ENCODE measurements around the gene LAT. TPM values are rescaled to one million over a fixed set of nuclear protein-coding genes. Genes with fewer than 3 reads are reported as not detected.

The LAT gene
- total RNA-seq, 1 experiment from 2014 or later: 3.7 TPM

DNA sequence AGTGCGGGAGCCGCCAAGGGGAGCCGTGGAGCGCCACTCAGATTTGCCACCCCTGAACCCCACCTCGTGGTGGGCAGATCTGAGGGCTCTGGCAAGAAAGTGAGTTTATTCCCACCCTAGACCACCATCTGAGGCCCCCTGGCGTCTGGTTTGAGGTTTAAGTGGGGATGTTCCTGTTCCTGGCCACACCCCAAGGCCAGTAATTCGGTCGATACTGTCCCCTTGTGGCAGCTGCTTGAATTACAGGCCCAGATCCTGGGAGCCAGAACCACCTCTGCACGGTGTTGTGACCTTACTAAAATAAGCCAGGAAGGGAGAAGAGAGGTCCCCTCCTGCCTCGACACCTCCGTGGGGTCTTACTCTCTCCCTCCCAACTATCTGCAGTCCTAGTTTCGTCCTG, 3.3 kb upstream of the LAT start:
- Histone ChIP-seq H3K36me3 (ENCODE audit: control insufficient read depth, insufficient read depth, low read length) (no peaks in the 10 kb centered on the region), H3K27me3 (ENCODE audit: control insufficient read depth, insufficient read depth, low read length) (no peaks in the 10 kb centered on the region), H3K27ac (ENCODE audit: low read length) (no peak overlapping the region), H3K4me3 (ENCODE audit: low read depth in 2 of 2, low read length in 2 of 2) (no peak overlapping the region), H3K9me3 (ENCODE audit: control insufficient read depth, insufficient read depth, low read depth, low read length) (no peaks in the 10 kb centered on the region), H3K4me1 (ENCODE audit: control insufficient read depth, insufficient read depth, low read length) (no peaks in the 10 kb centered on the region)
- BruUV-seq (replicated peaks): no TSS peak
- ChIA-PET POLR2A (no interaction called here), CTCF (interaction anchor here (0.7 kb wide), 1 partner anchor 47 kb away, joined by 3 read pairs; no protein-coding TSS in a partner anchor)
- in situ Hi-C loops (cut with HindIII; ENCODE audit: low pct_unique_long_range_greater_than_20kb, low sequenced_read_pairs): no loop called here
- ATAC-seq (peak; percentile 49; the same call in 1 of the 2 replicates), DNase-seq (ENCODE audit: low read depth, low spot score) (peak; percentile 17)
- intact Hi-C loops (cut with micrococcal nuclease; ENCODE audit: unreplicated experiment): no loop called here
- TF ChIP-seq, protein P1, sequence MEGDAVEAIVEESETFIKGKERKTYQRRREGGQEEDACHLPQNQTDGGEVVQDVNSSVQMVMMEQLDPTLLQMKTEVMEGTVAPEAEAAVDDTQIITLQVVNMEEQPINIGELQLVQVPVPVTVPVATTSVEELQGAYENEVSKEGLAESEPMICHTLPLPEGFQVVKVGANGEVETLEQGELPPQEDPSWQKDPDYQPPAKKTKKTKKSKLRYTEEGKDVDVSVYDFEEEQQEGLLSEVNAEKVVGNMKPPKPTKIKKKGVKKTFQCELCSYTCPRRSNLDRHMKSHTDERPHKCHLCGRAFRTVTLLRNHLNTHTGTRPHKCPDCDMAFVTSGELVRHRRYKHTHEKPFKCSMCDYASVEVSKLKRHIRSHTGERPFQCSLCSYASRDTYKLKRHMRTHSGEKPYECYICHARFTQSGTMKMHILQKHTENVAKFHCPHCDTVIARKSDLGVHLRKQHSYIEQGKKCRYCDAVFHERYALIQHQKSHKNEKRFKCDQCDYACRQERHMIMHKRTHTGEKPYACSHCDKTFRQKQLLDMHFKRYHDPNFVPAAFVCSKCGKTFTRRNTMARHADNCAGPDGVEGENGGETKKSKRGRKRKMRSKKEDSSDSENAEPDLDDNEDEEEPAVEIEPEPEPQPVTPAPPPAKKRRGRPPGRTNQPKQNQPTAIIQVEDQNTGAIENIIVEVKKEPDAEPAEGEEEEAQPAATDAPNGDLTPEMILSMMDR (IDR thresholded peaks at IDR 0.05): peak; percentile 96
- no peak for TF ChIP-seq TCF7L2 (IDR thresholded peaks at IDR 0.05; ENCODE audit: low read depth, low read length)

DNA sequence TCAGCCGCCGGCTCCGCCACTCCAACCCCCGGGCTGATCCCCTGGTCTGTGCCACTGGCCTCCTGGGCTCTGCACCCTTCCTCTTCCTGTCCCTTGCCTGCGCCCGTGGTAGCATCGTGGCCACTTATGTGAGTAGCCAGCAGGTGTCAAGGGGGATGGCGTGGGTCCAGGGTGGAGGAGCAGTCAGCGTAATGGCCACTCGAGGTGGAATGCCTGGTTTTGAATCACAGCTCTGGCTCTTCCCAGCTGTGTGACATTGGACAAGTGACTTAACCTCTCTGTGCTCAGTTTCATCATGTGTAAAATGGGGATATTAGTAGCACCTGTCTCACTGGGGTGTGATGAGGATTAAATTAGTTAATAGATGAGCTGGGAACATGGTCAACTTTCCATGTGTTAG, 2.4 kb upstream of the LAT start:
- no peaks in the 10 kb centered on the region for H3K9me3 ChIP-seq (ENCODE audit: control insufficient read depth, insufficient read depth, low read depth, low read length)
- CTCF ChIA-PET: interaction anchor here (0.5 to 0.6 kb wide), 2 partner anchors 16 to 124 kb away, joined by 3 read pairs; no protein-coding TSS in a partner anchor
- in situ Hi-C loops (cut with HindIII; ENCODE audit: low pct_unique_long_range_greater_than_20kb, low sequenced_read_pairs) (no loop called here), intact Hi-C loops (cut with micrococcal nuclease; ENCODE audit: unreplicated experiment) (no loop called here)
- POLR2A ChIA-PET: no interaction called here
- no peak for DNase-seq (ENCODE audit: low read depth, low spot score)
- H3K4me3 ChIP-seq (ENCODE audit: low read depth in 2 of 2, low read length in 2 of 2): no peak overlapping the region
- no peak overlapping the region for H3K27ac ChIP-seq (ENCODE audit: low read length)
- H3K36me3 ChIP-seq (ENCODE audit: control insufficient read depth, insufficient read depth, low read length): no peaks in the 10 kb centered on the region
- H3K4me1 ChIP-seq (ENCODE audit: control insufficient read depth, insufficient read depth, low read length): no peaks in the 10 kb centered on the region
- H3K27me3 ChIP-seq (ENCODE audit: control insufficient read depth, insufficient read depth, low read length): no peaks in the 10 kb centered on the region
- no TSS peak for BruUV-seq (replicated peaks)
- TF ChIP-seq SIN3A (IDR thresholded peaks at IDR 0.05; ENCODE audit: borderline replicate concordance, insufficient read depth, low read depth, low read length) (no peak), TCF7L2 (IDR thresholded peaks at IDR 0.05; ENCODE audit: low read depth, low read length) (no peak), POLR2AphosphoS5 (IDR thresholded peaks at IDR 0.05; ENCODE audit: low read depth, low read length) (no peak)
- TF ChIP-seq, protein P2, sequence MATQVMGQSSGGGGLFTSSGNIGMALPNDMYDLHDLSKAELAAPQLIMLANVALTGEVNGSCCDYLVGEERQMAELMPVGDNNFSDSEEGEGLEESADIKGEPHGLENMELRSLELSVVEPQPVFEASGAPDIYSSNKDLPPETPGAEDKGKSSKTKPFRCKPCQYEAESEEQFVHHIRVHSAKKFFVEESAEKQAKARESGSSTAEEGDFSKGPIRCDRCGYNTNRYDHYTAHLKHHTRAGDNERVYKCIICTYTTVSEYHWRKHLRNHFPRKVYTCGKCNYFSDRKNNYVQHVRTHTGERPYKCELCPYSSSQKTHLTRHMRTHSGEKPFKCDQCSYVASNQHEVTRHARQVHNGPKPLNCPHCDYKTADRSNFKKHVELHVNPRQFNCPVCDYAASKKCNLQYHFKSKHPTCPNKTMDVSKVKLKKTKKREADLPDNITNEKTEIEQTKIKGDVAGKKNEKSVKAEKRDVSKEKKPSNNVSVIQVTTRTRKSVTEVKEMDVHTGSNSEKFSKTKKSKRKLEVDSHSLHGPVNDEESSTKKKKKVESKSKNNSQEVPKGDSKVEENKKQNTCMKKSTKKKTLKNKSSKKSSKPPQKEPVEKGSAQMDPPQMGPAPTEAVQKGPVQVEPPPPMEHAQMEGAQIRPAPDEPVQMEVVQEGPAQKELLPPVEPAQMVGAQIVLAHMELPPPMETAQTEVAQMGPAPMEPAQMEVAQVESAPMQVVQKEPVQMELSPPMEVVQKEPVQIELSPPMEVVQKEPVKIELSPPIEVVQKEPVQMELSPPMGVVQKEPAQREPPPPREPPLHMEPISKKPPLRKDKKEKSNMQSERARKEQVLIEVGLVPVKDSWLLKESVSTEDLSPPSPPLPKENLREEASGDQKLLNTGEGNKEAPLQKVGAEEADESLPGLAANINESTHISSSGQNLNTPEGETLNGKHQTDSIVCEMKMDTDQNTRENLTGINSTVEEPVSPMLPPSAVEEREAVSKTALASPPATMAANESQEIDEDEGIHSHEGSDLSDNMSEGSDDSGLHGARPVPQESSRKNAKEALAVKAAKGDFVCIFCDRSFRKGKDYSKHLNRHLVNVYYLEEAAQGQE (IDR thresholded peaks at IDR 0.05; ENCODE audit: insufficient read depth in 1 of 2, low read depth in 2 of 2, low read length in 1 of 2): no peak
- TF ChIP-seq, protein P1 (IDR thresholded peaks at IDR 0.05): no peak
- no peak for ATAC-seq
